Thyroid gland (tissue), 4 donors: ENCODE results near the gene BCAS3. TPM values are rescaled to one million over a fixed set of nuclear protein-coding genes. Genes with fewer than 3 reads are reported as not detected.
A peak's percentile ranks its signal among the peaks of the same experiment; 100 is the strongest.

ENCODE experiments used
- DNase-seq, 2 donors: peaks; one replicate each; pipeline ENCODE4 v3.0.0-alpha.2; 2019
- H3K27ac ChIP-seq, 3 donors: fragments of 200-600 bp; sonication (generic); 1 replicate in 2 of 3; 2 replicates in 1 of 3; pipeline ENCODE4 v1.5.1; 2016 to 2019; ENCODE audit warnings: mild to moderate bottlenecking in 1 of 3, moderate library complexity in 1 of 3
- H3K27me3 ChIP-seq: fragments of 200-600 bp; sonication (generic); one replicate; pipeline ENCODE4 v1.5.1; 2019
- H3K36me3 ChIP-seq, 2 donors: fragments of 200-600 bp; sonication (generic); one replicate each; pipeline ENCODE4 v1.5.1; 2016 to 2019
- H3K4me1 ChIP-seq, 2 donors: fragments of 200-600 bp; sonication (generic); one replicate each; pipeline ENCODE4 v1.5.1; 2017 to 2019
- H3K4me3 ChIP-seq, 3 donors: fragments of 200-600 bp; sonication (generic); replicated peaks in 1 of 3; 1 replicate in 2 of 3; 2 replicates in 1 of 3; pipeline ENCODE4 v1.5.1; 2016; ENCODE audit warnings: mild to moderate bottlenecking in 1 of 3
- H3K9me3 ChIP-seq: fragments of 200-600 bp; sonication (generic); one replicate; pipeline ENCODE4 v1.5.1; 2017
- POLR2A ChIP-seq, 2 donors: fragments of 450-650 bp; IDR thresholded peaks; one replicate each; pipeline ENCODE4 v1.6.1; 2017; ENCODE audit warnings: antibody characterized with exemption in 2 of 2, mild to moderate bottlenecking in 2 of 2, moderate library complexity in 1 of 2
- WGBS, 2 donors: methylation state at CpG; one replicate each; pipeline ENCODE4 v1.1.5; 2017; 5-methylcytosine and 5-hydroxymethylcytosine counted together
- intact Hi-C: fragments of 100-400 bp; cut with DNase I; formaldehyde crosslinking; loops from one replicate; pipeline ENCODE4 v1.15.1; 2023
- total RNA-seq, 4 donors: library from RNA; depleted of rRNA; stranded (reverse); fragments of >200 nt; gene quantifications; one replicate each; pipeline ENCODE4 v1.2.3, GENCODE V29; 2016
- TF ChIP-seq, protein P1 (sequence below), 6 experiments: fragments of 200-600 bp in 3 of 6; fragments of 450-650 bp in 3 of 6; sonication (generic) in 3 of 6; IDR thresholded peaks; one replicate each; pipeline ENCODE4 v1.5.1; 2016 to 2019; ENCODE audit warnings: antibody characterized with exemption in 6 of 6, mild to moderate bottlenecking in 2 of 6, inconsistent platforms in 1 of 6, moderate library complexity in 1 of 6

Gene BCAS3
- total RNA-seq, 4 donors from 2014 or later = 41.8 to 78.7 (median 51.6) TPM

DNA sequence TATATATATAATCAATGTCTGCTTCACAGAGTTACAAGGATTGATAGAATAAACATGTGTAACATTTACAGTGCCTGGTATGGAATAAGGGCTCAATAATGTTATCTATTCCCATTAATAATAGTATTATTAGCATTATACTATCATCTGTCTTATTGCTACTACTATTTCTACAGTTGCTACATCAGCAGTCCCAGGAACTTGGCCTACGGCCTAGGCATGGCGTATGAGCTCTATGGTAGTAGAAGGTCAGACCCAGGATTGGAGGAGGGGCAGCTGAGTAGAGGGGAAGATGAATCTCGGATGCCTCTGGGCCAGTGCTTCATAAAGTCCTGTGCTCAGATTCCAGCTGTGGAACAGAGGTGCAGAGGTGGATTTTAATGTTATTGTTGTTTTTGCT, 575.7 kb downstream of the BCAS3 start:
- H3K27ac ChIP-seq = peak overlapping the region; percentile 74 to 88 (median 88)
- H3K4me3 ChIP-seq = no peak overlapping the region
- peak in 1 of 2 donors; percentile 30 for DNase-seq
- peaks cover 66 to 68% of the 10 kb centered on the region in 2 donors for H3K4me1 ChIP-seq
- no peaks in the 10 kb centered on the region for H3K36me3 ChIP-seq
- H3K9me3 ChIP-seq = no peaks in the 10 kb centered on the region
- no peak for TF ChIP-seq POLR2A (IDR thresholded peaks at IDR 0.05)
- TF ChIP-seq, protein P1, sequence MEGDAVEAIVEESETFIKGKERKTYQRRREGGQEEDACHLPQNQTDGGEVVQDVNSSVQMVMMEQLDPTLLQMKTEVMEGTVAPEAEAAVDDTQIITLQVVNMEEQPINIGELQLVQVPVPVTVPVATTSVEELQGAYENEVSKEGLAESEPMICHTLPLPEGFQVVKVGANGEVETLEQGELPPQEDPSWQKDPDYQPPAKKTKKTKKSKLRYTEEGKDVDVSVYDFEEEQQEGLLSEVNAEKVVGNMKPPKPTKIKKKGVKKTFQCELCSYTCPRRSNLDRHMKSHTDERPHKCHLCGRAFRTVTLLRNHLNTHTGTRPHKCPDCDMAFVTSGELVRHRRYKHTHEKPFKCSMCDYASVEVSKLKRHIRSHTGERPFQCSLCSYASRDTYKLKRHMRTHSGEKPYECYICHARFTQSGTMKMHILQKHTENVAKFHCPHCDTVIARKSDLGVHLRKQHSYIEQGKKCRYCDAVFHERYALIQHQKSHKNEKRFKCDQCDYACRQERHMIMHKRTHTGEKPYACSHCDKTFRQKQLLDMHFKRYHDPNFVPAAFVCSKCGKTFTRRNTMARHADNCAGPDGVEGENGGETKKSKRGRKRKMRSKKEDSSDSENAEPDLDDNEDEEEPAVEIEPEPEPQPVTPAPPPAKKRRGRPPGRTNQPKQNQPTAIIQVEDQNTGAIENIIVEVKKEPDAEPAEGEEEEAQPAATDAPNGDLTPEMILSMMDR (IDR thresholded peaks at IDR 0.05) = no peak
- H3K27me3 ChIP-seq = no peaks in the 10 kb centered on the region
- intact Hi-C loops = loop anchor here (5.0 kb wide), 1 partner anchor 46 kb away; no protein-coding TSS in a partner anchor
- 77 to 87% methylated on average over 3 of the region's 3 CpGs for WGBS, 2 donors

DNA sequence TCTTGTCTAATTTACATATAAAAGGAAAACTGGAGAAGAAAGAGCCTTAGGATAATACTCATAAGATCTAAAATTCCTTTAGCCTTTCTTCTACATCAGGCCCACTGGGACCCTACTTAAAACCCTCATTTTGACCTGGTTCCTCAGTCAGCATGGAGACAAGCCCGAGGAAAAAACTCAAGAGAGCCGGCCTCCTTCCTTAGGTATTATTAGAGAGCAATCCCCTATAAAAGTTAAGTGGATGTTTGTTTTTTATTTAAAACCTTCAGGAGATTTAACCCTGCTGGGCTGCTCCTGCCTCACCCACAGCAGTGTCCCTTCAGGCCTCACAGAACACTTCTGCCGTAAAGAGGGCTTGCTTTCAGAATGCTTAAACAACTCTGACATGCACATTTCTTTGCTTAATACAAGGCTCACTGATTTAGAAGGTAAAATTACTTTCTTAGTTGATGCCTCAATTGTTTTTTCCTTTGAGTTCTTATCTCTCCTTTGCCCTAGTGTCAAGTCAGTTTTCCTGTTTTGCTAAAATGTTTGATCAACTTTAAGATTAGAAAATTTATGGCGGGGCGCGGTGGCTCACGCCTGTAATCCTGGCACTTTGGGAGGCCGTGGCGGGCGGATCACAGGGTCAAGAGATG, 576.4 kb downstream of the BCAS3 start:
- Histone ChIP-seq H3K27me3 (no peaks in the 10 kb centered on the region), H3K4me3 (no peak overlapping the region), H3K9me3 (no peaks in the 10 kb centered on the region), H3K36me3 (no peaks in the 10 kb centered on the region), H3K4me1 (peaks cover 60 to 63% of the 10 kb centered on the region in 2 donors), H3K27ac (peak overlapping the region; percentile 17 to 88 (median 88))
- no peak for TF ChIP-seq POLR2A (IDR thresholded peaks at IDR 0.05)
- TF ChIP-seq, protein P1 (IDR thresholded peaks at IDR 0.05) = no peak
- intact Hi-C loops = loop anchor here (5.0 kb wide), 1 partner anchor 47 kb away; no protein-coding TSS in a partner anchor
- DNase-seq = no peak
- WGBS, 2 donors = 81 to 86% methylated on average over 10 of the region's 10 CpGs

DNA sequence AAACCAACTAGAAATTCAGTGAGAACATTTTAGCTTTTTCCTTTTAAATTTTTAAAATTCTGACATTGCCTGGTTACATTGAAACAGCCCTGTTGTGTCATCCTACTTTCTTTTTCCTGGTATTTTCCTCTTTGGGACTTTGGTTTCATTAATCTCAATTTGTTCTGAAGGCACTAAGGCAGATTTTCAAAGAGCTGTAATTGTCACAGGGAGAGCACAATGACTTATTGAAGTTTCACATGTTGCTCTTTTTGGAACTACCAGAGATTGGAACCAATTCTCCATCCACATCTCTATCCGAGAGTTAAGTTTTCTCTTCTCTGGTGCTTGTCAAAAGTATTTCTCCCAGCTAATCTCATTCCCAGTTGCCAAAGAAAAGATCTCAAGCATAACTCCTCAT, 577.3 kb downstream of the BCAS3 start:
- TF ChIP-seq POLR2A (IDR thresholded peaks at IDR 0.05) = no peak
- TF ChIP-seq, protein P1 (IDR thresholded peaks at IDR 0.05) = no peak
- intact Hi-C loops = loop anchor here (5.0 kb wide), 1 partner anchor 48 kb away; no protein-coding TSS in a partner anchor
- H3K9me3 ChIP-seq = no peaks in the 10 kb centered on the region
- no peaks in the 10 kb centered on the region for H3K36me3 ChIP-seq
- H3K27ac ChIP-seq = peak overlapping the region in 2 of 3 donors; percentile 88
- peaks cover 53 to 63% of the 10 kb centered on the region in 2 donors for H3K4me1 ChIP-seq
- no peak for DNase-seq
- H3K27me3 ChIP-seq = no peaks in the 10 kb centered on the region
- H3K4me3 ChIP-seq = no peak overlapping the region
- 19 to 32% methylated on average over 1 of the region's 1 CpG for WGBS, 2 donors

DNA sequence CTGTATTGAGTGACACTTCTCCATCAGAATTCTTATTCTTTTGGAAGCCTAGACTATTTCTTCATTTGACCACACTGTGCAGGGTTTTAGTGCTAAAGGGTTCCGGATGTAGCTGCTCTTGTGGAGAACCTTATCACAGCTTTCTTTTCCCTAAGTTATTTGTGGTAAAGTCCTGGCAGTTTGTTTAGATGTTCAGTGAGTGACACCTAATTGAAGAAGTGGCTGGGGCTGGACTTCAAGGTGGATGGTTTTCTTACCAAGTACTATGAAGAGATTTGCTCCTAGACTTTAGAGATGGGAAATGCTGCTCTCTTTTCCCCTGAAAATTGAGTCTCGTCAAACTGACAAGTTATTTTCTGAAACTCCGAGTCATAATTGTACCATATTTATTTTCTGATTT, 578.0 kb downstream of the BCAS3 start:
- intact Hi-C loops = no loop called here
- DNase-seq = no peak
- Histone ChIP-seq H3K4me1 (peaks cover 46 to 60% of the 10 kb centered on the region in 2 donors), H3K27ac (peak overlapping the region in 2 of 3 donors; percentile 60 to 88), H3K36me3 (no peaks in the 10 kb centered on the region), H3K9me3 (no peaks in the 10 kb centered on the region), H3K27me3 (no peaks in the 10 kb centered on the region), H3K4me3 (no peak overlapping the region)
- 94 to 95% methylated on average over 3 of the region's 3 CpGs for WGBS, 2 donors
- no peak for TF ChIP-seq POLR2A (IDR thresholded peaks at IDR 0.05)
- TF ChIP-seq, protein P1 (IDR thresholded peaks at IDR 0.05) = no peak

DNA sequence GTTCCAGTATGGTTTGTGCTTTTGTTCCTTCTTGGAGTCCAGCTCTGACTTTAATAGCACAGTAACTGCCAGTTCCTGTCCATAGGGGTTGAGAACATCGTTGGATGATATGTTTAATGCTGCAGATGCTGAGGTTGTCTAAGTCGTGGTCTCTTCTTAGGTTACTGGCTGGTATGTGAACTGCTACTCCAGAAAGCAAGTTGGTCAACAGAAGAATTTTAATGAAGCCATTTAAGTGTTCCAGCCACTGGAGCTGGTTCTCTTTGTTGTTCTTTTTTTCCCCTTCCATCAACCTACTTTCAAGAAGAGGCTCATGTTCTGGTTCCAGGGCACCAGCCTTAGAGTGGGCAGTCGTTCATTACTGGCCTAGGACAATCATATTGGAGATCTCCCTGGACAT, 581.7 kb downstream of the BCAS3 start:
- Histone ChIP-seq H3K9me3 (no peaks in the 10 kb centered on the region), H3K4me3 (no peak overlapping the region), H3K36me3 (no peaks in the 10 kb centered on the region), H3K4me1 (peaks cover 12 to 27% of the 10 kb centered on the region in 2 donors), H3K27me3 (no peaks in the 10 kb centered on the region), H3K27ac (peak overlapping the region in 2 of 3 donors; percentile 26 to 31)
- no peak for DNase-seq
- WGBS, 2 donors = 36 to 46% methylated on average over 3 of the region's 3 CpGs
- no peak for TF ChIP-seq POLR2A (IDR thresholded peaks at IDR 0.05)
- TF ChIP-seq, protein P1 (IDR thresholded peaks at IDR 0.05) = peak in 1 of 6 experiments; percentile 5
- intact Hi-C loops = no loop called here
